ENCODE measurements around the gene ZNF462. TPM values are rescaled to one million over a fixed set of nuclear protein-coding genes. Genes with fewer than 3 reads are reported as not detected.

ZNF462 gene
- total RNA-seq, 2 donors from 2014 or later, result 41.4 to 54.4 TPM

- no peaks in the 10 kb centered on the region for H3K4me1 ChIP-seq (replicated peaks)
- 83% methylated on average over 5 of the region's 5 CpGs for WGBS
- no peak for DNase-seq (ENCODE audit: low spot score)
- H3K27me3 ChIP-seq (replicated peaks; ENCODE audit: insufficient read depth), result no peaks in the 10 kb centered on the region
- no peaks in the 10 kb centered on the region for H3K9me3 ChIP-seq
- intact Hi-C loops (cut with DNase I), result no loop called here
- H3K36me3 ChIP-seq, result no peaks in the 10 kb centered on the region
- no peak for TF ChIP-seq POLR2AphosphoS5 (IDR thresholded peaks at IDR 0.05)
- TF ChIP-seq POLR2A (IDR thresholded peaks at IDR 0.05), result no peak
- no peak for TF ChIP-seq CTCF (IDR thresholded peaks at IDR 0.05)
- H3K4me3 ChIP-seq, result no peak overlapping the region
- no peak overlapping the region for H3K27ac ChIP-seq
These were observed 83.0 kb downstream of the ZNF462 start for GRCh38 chr9:106945727-106946660.

DNA sequence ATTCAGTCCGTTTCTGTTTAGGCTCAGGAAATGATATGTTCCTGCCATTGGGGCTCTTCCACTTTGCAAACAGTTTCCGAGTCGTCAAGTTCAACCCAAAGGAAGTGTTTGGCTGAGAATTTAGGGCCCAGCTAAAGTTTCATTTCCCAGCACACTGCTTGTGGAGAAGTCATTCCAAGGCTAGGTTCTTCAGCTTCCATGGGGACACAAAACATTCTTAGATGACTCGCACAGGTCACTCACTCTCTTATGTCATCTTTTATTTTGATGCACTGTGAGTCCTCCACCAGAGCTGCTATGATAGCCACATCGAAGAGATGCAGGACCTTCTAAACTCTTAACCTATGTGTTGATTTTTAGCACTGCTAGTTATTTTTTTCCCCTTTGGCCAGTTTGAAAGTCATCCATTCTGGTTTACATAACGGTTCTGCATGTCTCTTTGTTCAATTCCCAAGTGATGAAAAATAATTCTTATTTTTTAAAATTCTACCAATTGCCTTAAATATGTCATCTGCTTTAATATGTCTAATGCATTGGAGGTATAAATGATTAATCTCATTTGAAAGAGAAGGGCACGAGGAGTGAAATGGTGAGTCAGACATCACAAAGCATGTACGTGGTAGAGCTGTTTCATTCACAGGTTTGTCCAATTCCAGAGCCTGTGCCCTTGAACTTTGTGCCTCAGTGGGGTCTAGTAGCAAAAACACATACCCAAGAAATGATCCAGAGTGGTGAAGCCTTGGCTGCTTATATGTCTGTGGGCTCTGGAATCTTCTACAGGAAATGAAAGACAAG lies 84.3 kb downstream of the ZNF462 start:
- H3K4me3 ChIP-seq, result no peak overlapping the region
- H3K27me3 ChIP-seq (replicated peaks; ENCODE audit: insufficient read depth), result no peaks in the 10 kb centered on the region
- no peaks in the 10 kb centered on the region for H3K9me3 ChIP-seq
- intact Hi-C loops (cut with DNase I), result no loop called here
- no peak for TF ChIP-seq CTCF (IDR thresholded peaks at IDR 0.05)
- no peak for TF ChIP-seq POLR2AphosphoS5 (IDR thresholded peaks at IDR 0.05)
- no peak for TF ChIP-seq POLR2A (IDR thresholded peaks at IDR 0.05)
- H3K4me1 ChIP-seq (replicated peaks), result no peaks in the 10 kb centered on the region
- WGBS, result 94% methylated on average over 8 of the region's 8 CpGs
- no peak overlapping the region for H3K27ac ChIP-seq
- no peaks in the 10 kb centered on the region for H3K36me3 ChIP-seq
- DNase-seq (ENCODE audit: low spot score), result no peak

DNA sequence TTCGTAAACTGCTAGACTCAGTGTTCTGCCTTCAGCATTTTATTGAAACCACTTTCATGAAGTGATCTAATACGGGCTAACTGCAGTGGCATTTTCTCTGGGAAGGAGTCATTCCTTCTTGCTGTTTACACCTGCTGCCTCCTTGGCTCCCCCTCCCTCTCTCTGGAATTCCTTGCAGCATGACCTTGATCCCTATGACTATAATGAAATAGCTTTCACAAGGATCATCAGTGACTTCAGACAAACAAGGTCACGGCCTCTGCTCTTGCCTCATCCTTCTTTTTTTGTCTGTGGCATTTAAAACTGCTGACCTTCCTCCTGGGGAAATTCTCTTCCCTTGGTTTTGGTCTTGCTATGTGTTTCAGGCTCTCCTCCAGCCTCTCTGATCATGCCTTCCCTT lies 90.2 kb downstream of the ZNF462 start:
- no peaks in the 10 kb centered on the region for H3K4me1 ChIP-seq (replicated peaks)
- no peaks in the 10 kb centered on the region for H3K36me3 ChIP-seq
- intact Hi-C loops (cut with DNase I), result no loop called here
- no peaks in the 10 kb centered on the region for H3K9me3 ChIP-seq
- no peak for DNase-seq (ENCODE audit: low spot score)
- H3K27ac ChIP-seq, result no peak overlapping the region
- H3K4me3 ChIP-seq, result no peak overlapping the region
- TF ChIP-seq POLR2A (IDR thresholded peaks at IDR 0.05) (no peak), POLR2AphosphoS5 (IDR thresholded peaks at IDR 0.05) (no peak), CTCF (IDR thresholded peaks at IDR 0.05) (no peak)
- 76% methylated on average over 3 of the region's 3 CpGs for WGBS
- H3K27me3 ChIP-seq (replicated peaks; ENCODE audit: insufficient read depth), result no peaks in the 10 kb centered on the region

GRCh38 chr9:106954558-106954957 lies 91.6 kb downstream of the ZNF462 start:
- TF ChIP-seq CTCF (IDR thresholded peaks at IDR 0.05) (no peak), POLR2AphosphoS5 (IDR thresholded peaks at IDR 0.05) (no peak), POLR2A (IDR thresholded peaks at IDR 0.05) (no peak)
- H3K27me3 ChIP-seq (replicated peaks; ENCODE audit: insufficient read depth), result no peaks in the 10 kb centered on the region
- no peaks in the 10 kb centered on the region for H3K9me3 ChIP-seq
- no peak for DNase-seq (ENCODE audit: low spot score)
- intact Hi-C loops (cut with DNase I), result no loop called here
- no peaks in the 10 kb centered on the region for H3K36me3 ChIP-seq
- no peaks in the 10 kb centered on the region for H3K4me1 ChIP-seq (replicated peaks)
- WGBS, result 95% methylated on average over 1 of the region's 1 CpG
- no peak overlapping the region for H3K27ac ChIP-seq
- no peak overlapping the region for H3K4me3 ChIP-seq
